ENCODE measurements around the gene FN1. TPM values are rescaled to one million over a fixed set of nuclear protein-coding genes. Genes with fewer than 3 reads are reported as not detected.

Gene FN1
- total RNA-seq, 4 donors from 2014 or later: 45.8 to 78.1 (median 52.7) TPM

GRCh38 chr2:215354771-215355695 is 80.8 kb downstream of the FN1 start:
- Histone ChIP-seq H3K4me3 (no peak overlapping the region), H3K9me3 (no peaks in the 10 kb centered on the region), H3K4me1 (no peaks in the 10 kb centered on the region), H3K36me3 (peaks cover 11% of the 10 kb centered on the region), H3K27ac (no peak overlapping the region), H3K27me3 (no peaks in the 10 kb centered on the region)
- TF ChIP-seq EP300 (IDR thresholded peaks at IDR 0.05) (no peak), CTCF (IDR thresholded peaks at IDR 0.05) (no peak), POLR2AphosphoS5 (IDR thresholded peaks at IDR 0.05) (no peak), POLR2A (IDR thresholded peaks at IDR 0.05) (no peak)
- 81% methylated on average over 9 of the region's 9 CpGs for WGBS
- no peak for DNase-seq (ENCODE audit: low spot score in 2 of 2)

GRCh38 chr2:215352602-215353001 is 83.3 kb downstream of the FN1 start:
- no peaks in the 10 kb centered on the region for H3K9me3 ChIP-seq
- no peak overlapping the region for H3K4me3 ChIP-seq
- H3K36me3 ChIP-seq: peaks cover 34% of the 10 kb centered on the region
- H3K4me1 ChIP-seq: no peaks in the 10 kb centered on the region
- DNase-seq (ENCODE audit: low spot score in 2 of 2): no peak
- WGBS: 44% methylated on average over 4 of the region's 4 CpGs
- no peaks in the 10 kb centered on the region for H3K27me3 ChIP-seq
- H3K27ac ChIP-seq: no peak overlapping the region
- no peak for TF ChIP-seq EP300 (IDR thresholded peaks at IDR 0.05)
- TF ChIP-seq CTCF (IDR thresholded peaks at IDR 0.05): no peak
- TF ChIP-seq POLR2A (IDR thresholded peaks at IDR 0.05): no peak
- no peak for TF ChIP-seq POLR2AphosphoS5 (IDR thresholded peaks at IDR 0.05)

GRCh38 chr2:215347878-215348277 is 88.0 kb downstream of the FN1 start:
- Histone ChIP-seq H3K9me3 (no peaks in the 10 kb centered on the region), H3K27me3 (no peaks in the 10 kb centered on the region), H3K27ac (no peak overlapping the region), H3K4me3 (no peak overlapping the region), H3K4me1 (no peaks in the 10 kb centered on the region), H3K36me3 (peaks cover 78% of the 10 kb centered on the region)
- TF ChIP-seq POLR2AphosphoS5 (IDR thresholded peaks at IDR 0.05): no peak
- no peak for TF ChIP-seq EP300 (IDR thresholded peaks at IDR 0.05)
- TF ChIP-seq CTCF (IDR thresholded peaks at IDR 0.05): no peak
- no peak for TF ChIP-seq POLR2A (IDR thresholded peaks at IDR 0.05)
- DNase-seq (ENCODE audit: low spot score in 2 of 2): no peak

GRCh38 chr2:215338883-215339679 is 96.8 kb downstream of the FN1 start:
- no peaks in the 10 kb centered on the region for H3K4me1 ChIP-seq
- H3K36me3 ChIP-seq: peaks cover 86% of the 10 kb centered on the region
- DNase-seq (ENCODE audit: low spot score in 2 of 2): no peak
- TF ChIP-seq CTCF (IDR thresholded peaks at IDR 0.05): no peak
- no peak for TF ChIP-seq POLR2A (IDR thresholded peaks at IDR 0.05)
- TF ChIP-seq POLR2AphosphoS5 (IDR thresholded peaks at IDR 0.05): no peak
- TF ChIP-seq EP300 (IDR thresholded peaks at IDR 0.05): no peak
- H3K27ac ChIP-seq: no peak overlapping the region
- 90% methylated on average over 7 of the region's 7 CpGs for WGBS
- H3K4me3 ChIP-seq: no peak overlapping the region
- H3K9me3 ChIP-seq: no peaks in the 10 kb centered on the region
- no peaks in the 10 kb centered on the region for H3K27me3 ChIP-seq
